ENCODE data around the gene PES1.
"Not testable (repeated sequence)": the region's sequence is repeated elsewhere in the genome, so short reads cannot be mapped to it uniquely, and the experiment has no call there.

PES1 gene

GRCh38 chr22:30542811-30543188, 48.9 kb downstream of the PES1 start:
- no peak for DNase-seq

GRCh38 chr22:30541961-30542810, 49.5 kb downstream of the PES1 start:
- no peak for DNase-seq

DNA sequence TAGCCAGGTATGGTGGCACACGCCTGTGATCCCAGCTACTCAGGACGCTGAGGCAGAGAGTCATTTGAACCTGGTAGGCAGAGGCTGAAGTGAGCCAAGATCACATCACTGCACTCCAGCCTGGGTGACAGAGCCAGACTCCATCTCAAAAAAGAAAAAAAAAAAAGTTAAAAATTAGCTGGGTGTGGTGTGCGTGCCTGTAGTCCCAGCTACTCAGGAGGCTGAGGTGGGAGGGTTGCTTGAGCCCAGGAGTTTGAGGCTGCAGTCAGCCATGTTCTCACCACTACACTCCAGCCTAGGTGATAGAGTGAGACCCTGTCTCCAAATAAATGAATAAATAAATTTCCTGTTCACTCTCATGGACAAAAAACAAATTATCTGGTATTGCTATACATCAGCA, 50.2 kb downstream of the PES1 start:
- not testable (repeated sequence) for DNase-seq

DNA sequence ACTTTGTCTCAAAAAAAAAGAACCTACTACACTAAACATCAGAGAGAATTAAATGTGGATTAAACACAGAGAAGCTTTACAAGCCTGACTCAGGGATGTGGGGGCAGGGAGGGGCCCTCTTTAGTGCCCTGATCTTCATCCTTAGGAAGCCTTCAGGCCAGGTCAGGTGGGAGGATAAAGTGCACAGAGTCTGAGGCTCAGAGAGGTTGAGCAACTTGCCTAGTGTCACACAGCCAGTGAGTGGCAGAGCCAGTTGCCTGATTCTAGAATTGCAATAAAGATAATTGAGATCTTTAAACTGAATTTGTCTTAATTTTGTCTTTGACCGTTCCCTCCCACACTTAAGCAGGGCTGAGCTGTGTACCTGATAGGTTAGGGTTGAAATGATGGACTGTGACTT, 52.3 kb downstream of the PES1 start:
- DNase-seq: no peak

DNA sequence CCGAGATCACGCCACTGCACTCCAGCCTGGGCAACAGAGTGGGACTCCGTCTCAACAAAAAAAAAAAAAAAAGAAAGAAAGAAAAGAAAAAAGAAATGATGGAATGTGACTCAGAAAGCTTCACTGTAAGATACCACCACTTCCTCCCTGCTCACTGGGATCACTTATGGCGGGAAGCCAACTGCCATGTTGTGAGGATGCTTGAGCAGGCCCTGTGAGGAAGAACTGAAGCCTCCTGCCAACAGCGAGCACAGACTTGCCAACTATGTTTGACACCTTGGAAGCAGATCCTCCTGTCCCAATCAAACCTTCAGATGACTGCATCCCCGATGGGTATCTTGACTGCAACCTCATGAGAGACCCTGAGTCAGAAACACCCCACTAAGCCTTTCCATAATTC, 53.4 kb downstream of the PES1 start:
- DNase-seq: no peak

- no peak for DNase-seq
Observed at GRCh38 chr22:30537083-30537731, 54.5 kb downstream of the PES1 start.

- DNase-seq: no peak
Observed at GRCh38 chr22:30535182-30535581, 56.5 kb downstream of the PES1 start.

GRCh38 chr22:30531651-30532608, 59.8 kb downstream of the PES1 start:
- DNase-seq: no peak

DNA sequence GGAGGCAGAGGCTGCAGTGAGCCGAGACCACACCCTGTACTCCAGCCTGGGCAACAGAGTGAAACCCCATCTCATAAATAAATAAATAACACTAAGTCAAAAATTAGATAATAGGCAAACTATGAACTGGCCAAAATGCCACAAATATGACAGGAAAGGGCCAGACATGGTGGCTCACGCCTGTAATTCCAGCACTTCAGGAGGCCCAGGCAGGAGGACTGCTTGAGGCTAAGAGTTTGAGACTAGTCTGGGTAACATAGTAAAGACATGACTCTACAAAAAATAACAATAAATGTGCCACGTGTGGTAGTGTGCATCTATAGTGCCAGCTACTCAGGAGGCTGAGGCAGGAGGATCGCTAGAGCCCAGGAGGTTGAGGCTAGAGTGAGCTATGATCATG, 65.1 kb downstream of the PES1 start:
- DNase-seq: no peak
